HG03025 (cell line): ENCODE data around the gene LPAR1.

ENCODE experiments used
- ATAC-seq: cut with Tn5 transposase; IDR thresholded peaks from one replicate; pipeline ENCODE4 v1.9.1; 2021; ENCODE audit warnings: mild to moderate bottlenecking, moderate library complexity; ENCODE audit not compliant: unreplicated experiment, low FRiP score

The LPAR1 gene

DNA sequence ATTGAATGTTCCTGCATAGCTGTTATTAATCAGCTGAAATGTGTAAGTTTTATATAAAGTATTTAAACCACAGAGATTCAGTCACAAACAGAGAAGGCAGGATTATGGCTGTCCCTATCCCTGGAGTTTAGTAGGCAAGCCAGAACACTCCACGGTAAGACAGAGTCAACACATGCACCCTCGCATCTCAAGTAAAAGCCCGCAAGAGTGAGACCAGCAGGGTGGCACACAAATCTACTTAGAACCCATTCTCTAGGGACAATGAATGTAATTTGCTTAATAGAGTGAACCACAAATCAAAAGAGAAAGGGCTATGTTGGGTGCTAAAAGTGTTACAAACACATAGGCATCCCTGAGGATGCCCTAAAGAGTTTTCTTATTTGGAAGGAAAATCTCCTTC, 35.1 kb downstream of the LPAR1 start:
- ATAC-seq = no peak

DNA sequence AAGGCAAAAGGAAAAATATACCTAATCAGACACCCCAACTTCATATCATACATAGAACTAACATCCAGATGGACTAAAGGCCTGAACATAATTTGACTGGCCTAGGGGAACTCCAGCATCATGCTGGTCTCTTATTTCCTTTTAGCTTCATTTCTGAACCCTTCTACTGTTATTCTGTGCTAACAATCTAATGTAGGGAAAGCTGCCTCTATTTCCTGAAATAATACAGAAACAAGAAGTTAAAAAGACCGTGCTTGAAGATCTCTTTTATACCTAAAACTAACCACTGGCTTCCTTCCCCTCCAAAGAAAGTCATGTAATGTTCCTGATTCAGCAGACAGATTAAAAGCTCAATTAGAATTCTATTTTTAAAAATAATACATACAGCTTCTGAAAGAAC, 36.7 kb downstream of the LPAR1 start:
- ATAC-seq = no peak

GRCh38 chr9:111000202-111000601, 38.1 kb downstream of the LPAR1 start:
- no peak for ATAC-seq

DNA sequence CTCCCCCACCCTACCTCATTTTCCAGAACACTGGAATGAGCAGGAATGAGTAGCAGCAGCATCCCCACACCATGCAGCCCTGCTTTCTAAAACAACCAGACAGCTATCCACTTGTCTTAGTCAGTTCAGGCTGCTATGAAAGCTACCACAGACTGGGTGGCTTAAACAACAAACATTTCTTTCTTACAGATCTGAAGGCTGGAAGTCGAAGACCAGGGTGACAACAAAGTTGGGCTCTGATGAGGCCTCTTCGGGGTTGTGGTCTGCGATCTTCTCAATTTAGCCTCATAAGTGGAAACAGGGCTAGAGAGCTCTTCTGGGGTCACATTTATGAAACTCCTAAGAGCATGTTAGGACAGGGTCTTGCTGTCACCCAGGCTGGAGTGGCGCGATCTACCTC, 38.9 kb downstream of the LPAR1 start:
- no peak for ATAC-seq

DNA sequence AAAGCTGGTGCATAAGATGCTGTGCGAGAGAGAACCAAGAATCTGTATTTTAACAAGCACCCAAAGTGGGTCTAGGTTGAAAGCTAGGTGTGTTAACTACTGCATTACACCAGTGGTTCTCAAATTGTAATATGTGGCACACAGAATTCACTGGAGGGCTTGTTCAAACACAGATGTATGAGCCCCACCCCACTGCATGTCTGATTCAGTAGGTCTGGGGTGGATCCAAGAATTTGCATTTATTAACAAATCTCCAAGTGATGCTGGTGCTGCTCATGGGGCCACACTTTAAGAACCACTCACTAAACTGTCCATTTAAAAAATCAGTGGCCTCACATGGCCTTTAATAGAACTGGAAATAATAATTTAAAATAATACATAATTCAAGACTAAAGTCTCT, 40.4 kb downstream of the LPAR1 start:
- no peak for ATAC-seq

GRCh38 chr9:110996436-110997220, 41.6 kb downstream of the LPAR1 start:
- ATAC-seq = no peak

GRCh38 chr9:110995420-110996340, 42.6 kb downstream of the LPAR1 start:
- ATAC-seq = no peak

DNA sequence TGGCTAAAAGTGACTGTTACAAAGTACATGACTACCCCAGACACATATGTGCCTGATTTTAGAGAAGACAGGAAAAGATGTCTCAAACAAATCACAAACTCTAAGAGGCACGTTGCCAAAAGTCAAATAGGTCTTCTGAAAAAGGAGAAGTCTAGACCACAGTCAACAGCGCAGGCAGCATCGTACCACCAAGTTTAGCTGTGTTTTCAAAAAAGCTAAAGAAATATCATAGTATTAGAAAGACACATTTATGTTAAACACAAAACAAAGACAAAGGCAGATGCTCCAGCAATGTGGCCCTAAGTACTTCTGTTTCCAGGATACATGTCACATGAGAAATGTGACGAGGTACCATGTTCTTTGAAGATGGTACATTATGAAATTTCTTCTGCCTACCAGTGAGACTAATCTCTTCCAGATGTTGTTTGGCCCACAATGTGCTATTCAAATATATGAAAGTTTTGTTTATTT, 43.5 kb downstream of the LPAR1 start:
- no peak for ATAC-seq

- ATAC-seq = no peak
These were observed 47.8 kb downstream of the LPAR1 start for GRCh38 chr9:110990481-110990880.

DNA sequence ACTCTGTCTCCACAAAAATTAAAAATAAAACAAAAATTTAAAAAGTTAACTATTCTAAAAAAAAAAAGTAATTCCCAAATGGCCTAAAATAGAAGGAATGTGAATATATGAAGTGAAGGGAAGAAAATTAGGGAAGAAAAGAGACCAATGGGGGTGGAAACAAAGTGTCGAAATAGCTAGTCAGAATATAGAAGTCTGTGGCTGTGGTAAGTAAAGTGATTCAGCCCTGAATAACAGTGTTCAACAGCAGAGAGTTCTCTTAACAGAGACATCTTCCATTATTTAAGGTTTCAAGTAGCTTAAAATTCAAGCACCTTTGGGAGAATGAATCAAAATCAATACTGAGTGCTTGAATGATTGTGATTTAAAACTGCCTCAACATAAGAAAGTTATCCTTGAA, 51.7 kb downstream of the LPAR1 start:
- no peak for ATAC-seq

- no peak for ATAC-seq
These were observed 53.3 kb downstream of the LPAR1 start for GRCh38 chr9:110984890-110985437.

- ATAC-seq = no peak
These were observed 58.0 kb downstream of the LPAR1 start for GRCh38 chr9:110980261-110980660.

GRCh38 chr9:110979636-110980035, 58.6 kb downstream of the LPAR1 start:
- no peak for ATAC-seq

DNA sequence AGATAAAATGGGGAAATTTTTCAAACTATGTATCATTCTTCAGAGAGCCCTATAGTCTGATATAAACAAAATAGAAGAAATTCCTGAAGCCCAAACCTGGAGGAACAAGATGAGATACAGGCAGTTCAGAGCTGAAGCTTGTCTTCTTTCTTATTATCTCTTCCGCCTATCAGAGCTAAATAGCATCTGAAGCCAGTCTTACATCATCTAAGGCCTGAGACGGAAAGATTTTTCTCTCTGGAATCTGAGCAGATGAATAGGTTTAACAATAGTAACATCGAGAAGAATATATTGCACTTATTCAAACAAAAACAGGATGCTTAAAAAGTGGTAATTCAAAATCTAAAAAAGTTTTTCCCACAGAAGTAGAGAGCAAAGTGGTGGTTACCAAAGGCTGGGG, 59.8 kb downstream of the LPAR1 start:
- no peak for ATAC-seq

- ATAC-seq = no peak
These were observed 61.0 kb downstream of the LPAR1 start for GRCh38 chr9:110977259-110977709.

DNA sequence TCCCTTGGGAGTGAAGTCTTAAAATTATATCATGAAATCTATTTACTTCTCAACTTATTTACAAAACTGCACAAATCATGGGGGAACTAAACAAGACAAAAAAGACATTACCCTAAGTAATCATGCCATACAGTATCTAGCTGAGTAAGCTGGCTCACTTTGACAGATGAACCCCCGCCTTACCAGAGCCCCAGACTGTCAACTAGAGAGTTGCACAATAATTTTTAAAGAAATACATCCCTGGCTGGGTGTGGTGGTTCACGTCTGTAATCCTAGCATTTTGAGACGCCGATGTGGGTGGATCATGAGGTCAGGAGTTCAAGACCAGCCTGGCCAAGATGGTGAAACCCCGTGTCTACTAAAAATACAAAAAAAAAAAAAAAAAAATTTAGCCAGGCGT, 62.3 kb downstream of the LPAR1 start:
- ATAC-seq = no peak

GRCh38 chr9:110975278-110975677, 63.0 kb downstream of the LPAR1 start:
- ATAC-seq = no peak

- no peak for ATAC-seq
These were observed 66.6 kb downstream of the LPAR1 start for GRCh38 chr9:110971705-110972104.

- no peak for ATAC-seq
These were observed 67.0 kb downstream of the LPAR1 start for GRCh38 chr9:110971234-110971633.

- ATAC-seq = no peak
These were observed 68.3 kb downstream of the LPAR1 start for GRCh38 chr9:110969971-110970386.

DNA sequence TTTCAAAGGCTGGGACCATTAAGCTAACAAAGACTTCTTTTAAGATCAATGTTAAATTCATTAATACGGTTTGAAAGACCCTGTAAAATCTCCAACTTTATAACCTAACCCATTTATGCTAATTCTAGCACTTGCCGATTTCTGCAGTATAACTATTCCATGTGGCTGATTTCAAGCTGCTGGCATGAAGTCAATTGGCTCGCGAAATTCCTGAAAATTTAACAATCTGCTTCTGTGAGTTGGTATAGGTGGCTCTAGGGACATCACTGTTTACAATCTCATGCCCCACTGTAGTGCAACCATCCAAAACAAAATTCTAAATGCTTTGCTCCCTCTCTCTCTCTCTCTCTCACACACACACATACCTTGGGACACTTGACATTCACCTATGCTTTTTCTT, 70.2 kb downstream of the LPAR1 start:
- ATAC-seq = no peak
